Effector memory CD8-positive, alpha-beta T cell (primary cell): ENCODE measurements around the gene HPGD.
"Not testable (repeated sequence)": the region's sequence is repeated elsewhere in the genome, so short reads cannot be mapped to it uniquely, and the experiment has no call there.

Experiments
- ATAC-seq: fragments of 150-1000 bp; cut with Tn5 transposase; replicated peaks from 2 replicates; pipeline ENCODE4 v1.10.0; 2021; ENCODE audit warnings: mild to moderate bottlenecking, moderate library complexity
- DNase-seq, 3 experiments: peaks; one replicate each; pipeline ENCODE4 v3.0.0; 2021
- H3K27ac Mint-ChIP-seq, 2 donors: one replicate each; pipeline ENCODE4 v1.8.0; 2022; ENCODE audit warnings: mild to moderate bottlenecking in 2 of 2, mixed read lengths in 2 of 2, moderate library complexity in 2 of 2
- H3K27me3 Mint-ChIP-seq, 2 donors: one replicate each; pipeline ENCODE4 v1.8.0; 2022; ENCODE audit warnings: mixed read lengths in 2 of 2
- H3K36me3 Mint-ChIP-seq: one replicate; pipeline ENCODE4 v1.8.0; 2022; ENCODE audit warnings: mild to moderate bottlenecking, moderate library complexity, mixed read lengths; ENCODE audit not compliant: insufficient read depth
- H3K4me1 Mint-ChIP-seq, 2 donors: one replicate each; pipeline ENCODE4 v1.8.0; 2022; ENCODE audit warnings: low read depth in 2 of 2, mixed read lengths in 2 of 2
- H3K4me3 Mint-ChIP-seq, 2 donors: one replicate each; pipeline ENCODE4 v1.8.0; 2022; ENCODE audit warnings: mild to moderate bottlenecking in 2 of 2, mixed read lengths in 2 of 2, moderate library complexity in 2 of 2
- H3K9me3 Mint-ChIP-seq, 2 donors: one replicate each; pipeline ENCODE4 v1.8.0; 2022; ENCODE audit warnings: mixed read lengths in 2 of 2

Gene HPGD

GRCh38 chr4:174488368-174488767 is 33.9 kb downstream of the HPGD start:
- not testable (repeated sequence) for H3K4me3 Mint-ChIP-seq, DNase-seq, ATAC-seq, H3K4me1 Mint-ChIP-seq, H3K27ac Mint-ChIP-seq, H3K9me3 Mint-ChIP-seq, H3K27me3 Mint-ChIP-seq, H3K36me3 Mint-ChIP-seq

GRCh38 chr4:174485025-174485424 is 37.3 kb downstream of the HPGD start:
- H3K27ac Mint-ChIP-seq = no peak overlapping the region
- H3K4me3 Mint-ChIP-seq = no peak overlapping the region
- no peaks in the 10 kb centered on the region for H3K4me1 Mint-ChIP-seq
- H3K36me3 Mint-ChIP-seq = no peaks in the 10 kb centered on the region
- no peak for ATAC-seq
- H3K27me3 Mint-ChIP-seq = no peaks in the 10 kb centered on the region
- no peak for DNase-seq
- no peaks in the 10 kb centered on the region for H3K9me3 Mint-ChIP-seq

GRCh38 chr4:174483792-174484191 is 38.5 kb downstream of the HPGD start:
- DNase-seq = no peak
- no peak for ATAC-seq
- H3K4me3 Mint-ChIP-seq = no peak overlapping the region

GRCh38 chr4:174479140-174479539 is 43.1 kb downstream of the HPGD start:
- Mint-ChIP-seq H3K4me3 (no peak overlapping the region), H3K36me3 (no peaks in the 10 kb centered on the region), H3K27me3 (no peaks in the 10 kb centered on the region), H3K9me3 (peaks cover 0 to 3% of the 10 kb centered on the region in 2 donors), H3K27ac (no peak overlapping the region), H3K4me1 (no peaks in the 10 kb centered on the region)
- DNase-seq (no peak), ATAC-seq (no peak)

More at GRCh38 chr4:174483792-174484191, 38.5 kb downstream of the HPGD start:
- H3K27me3 Mint-ChIP-seq = no peaks in the 10 kb centered on the region
- H3K36me3 Mint-ChIP-seq = no peaks in the 10 kb centered on the region
- H3K9me3 Mint-ChIP-seq = peaks cover 0 to 3% of the 10 kb centered on the region in 2 donors
- H3K27ac Mint-ChIP-seq = no peak overlapping the region
- H3K4me1 Mint-ChIP-seq = no peaks in the 10 kb centered on the region

- DNase-seq = no peak
- H3K9me3 Mint-ChIP-seq = peaks cover 0 to 3% of the 10 kb centered on the region in 2 donors
- no peak overlapping the region for H3K4me3 Mint-ChIP-seq
- ATAC-seq = no peak
- H3K36me3 Mint-ChIP-seq = no peaks in the 10 kb centered on the region
- no peak overlapping the region for H3K27ac Mint-ChIP-seq
- H3K4me1 Mint-ChIP-seq = no peaks in the 10 kb centered on the region
- H3K27me3 Mint-ChIP-seq = no peaks in the 10 kb centered on the region
Observed at GRCh38 chr4:174475528-174475927, 46.8 kb downstream of the HPGD start.

GRCh38 chr4:174474457-174475075 is 47.7 kb downstream of the HPGD start:
- Mint-ChIP-seq H3K27me3 (no peaks in the 10 kb centered on the region), H3K4me1 (no peaks in the 10 kb centered on the region), H3K4me3 (no peak overlapping the region), H3K9me3 (peaks cover 0 to 4% of the 10 kb centered on the region in 2 donors), H3K27ac (no peak overlapping the region), H3K36me3 (no peaks in the 10 kb centered on the region)
- ATAC-seq (no peak), DNase-seq (no peak)

- ATAC-seq = no peak
- Mint-ChIP-seq H3K9me3 (peaks cover 0 to 9% of the 10 kb centered on the region in 2 donors), H3K27ac (no peak overlapping the region), H3K4me3 (no peak overlapping the region), H3K36me3 (no peaks in the 10 kb centered on the region), H3K4me1 (no peaks in the 10 kb centered on the region), H3K27me3 (no peaks in the 10 kb centered on the region)
- no peak for DNase-seq
Observed at GRCh38 chr4:174467107-174467506, 55.2 kb downstream of the HPGD start.

GRCh38 chr4:174464949-174465348 is 57.3 kb downstream of the HPGD start:
- Mint-ChIP-seq H3K4me1 (no peaks in the 10 kb centered on the region), H3K36me3 (no peaks in the 10 kb centered on the region), H3K27ac (no peak overlapping the region), H3K4me3 (no peak overlapping the region), H3K9me3 (peaks cover 0 to 9% of the 10 kb centered on the region in 2 donors), H3K27me3 (peaks cover 0 to 3% of the 10 kb centered on the region in 2 donors)
- DNase-seq = no peak
- ATAC-seq = no peak

GRCh38 chr4:174461466-174462106 is 60.7 kb downstream of the HPGD start:
- Mint-ChIP-seq H3K4me1 (no peaks in the 10 kb centered on the region), H3K36me3 (no peaks in the 10 kb centered on the region), H3K4me3 (no peak overlapping the region), H3K27me3 (peaks cover 0 to 6% of the 10 kb centered on the region in 2 donors), H3K27ac (no peak overlapping the region), H3K9me3 (peaks cover 0 to 8% of the 10 kb centered on the region in 2 donors)
- no peak for DNase-seq
- ATAC-seq = no peak

- H3K27ac Mint-ChIP-seq = no peak overlapping the region
- H3K4me3 Mint-ChIP-seq = no peak overlapping the region
- DNase-seq (no peak), ATAC-seq (no peak)
- no peaks in the 10 kb centered on the region for H3K4me1 Mint-ChIP-seq
- H3K27me3 Mint-ChIP-seq = peaks cover 0 to 6% of the 10 kb centered on the region in 2 donors
- no peaks in the 10 kb centered on the region for H3K36me3 Mint-ChIP-seq
- H3K9me3 Mint-ChIP-seq = peaks cover 0 to 8% of the 10 kb centered on the region in 2 donors
Observed at GRCh38 chr4:174460684-174461083, 61.6 kb downstream of the HPGD start.

GRCh38 chr4:174457468-174457867 is 64.8 kb downstream of the HPGD start:
- Mint-ChIP-seq H3K27ac (no peak overlapping the region), H3K9me3 (peaks cover 0 to 1% of the 10 kb centered on the region in 2 donors)
- no peak for DNase-seq

GRCh38 chr4:174454815-174455473 is 67.3 kb downstream of the HPGD start:
- peaks cover 0 to 1% of the 10 kb centered on the region in 2 donors for H3K9me3 Mint-ChIP-seq
- no peak overlapping the region for H3K27ac Mint-ChIP-seq
- H3K4me3 Mint-ChIP-seq = no peak overlapping the region
- no peak for ATAC-seq
- DNase-seq = no peak
- H3K27me3 Mint-ChIP-seq = peaks cover 0 to 3% of the 10 kb centered on the region in 2 donors
- no peaks in the 10 kb centered on the region for H3K36me3 Mint-ChIP-seq
- no peaks in the 10 kb centered on the region for H3K4me1 Mint-ChIP-seq

More at GRCh38 chr4:174457468-174457867, 64.8 kb downstream of the HPGD start:
- Mint-ChIP-seq H3K4me1 (no peaks in the 10 kb centered on the region), H3K4me3 (no peak overlapping the region), H3K27me3 (peaks cover 0 to 6% of the 10 kb centered on the region in 2 donors), H3K36me3 (no peaks in the 10 kb centered on the region)
- ATAC-seq = no peak

GRCh38 chr4:174451718-174452296 is 70.5 kb downstream of the HPGD start:
- Mint-ChIP-seq H3K9me3 (no peaks in the 10 kb centered on the region), H3K27ac (no peak overlapping the region), H3K4me3 (no peak overlapping the region), H3K36me3 (no peaks in the 10 kb centered on the region), H3K27me3 (no peaks in the 10 kb centered on the region), H3K4me1 (no peaks in the 10 kb centered on the region)
- ATAC-seq (no peak), DNase-seq (no peak)

- Mint-ChIP-seq H3K4me3 (no peak overlapping the region), H3K27me3 (no peaks in the 10 kb centered on the region), H3K4me1 (no peaks in the 10 kb centered on the region), H3K9me3 (peaks cover 0 to 2% of the 10 kb centered on the region in 2 donors), H3K27ac (no peak overlapping the region), H3K36me3 (no peaks in the 10 kb centered on the region)
- ATAC-seq (no peak), DNase-seq (no peak)
Observed at GRCh38 chr4:174450786-174451125, 71.5 kb downstream of the HPGD start.
